ENCODE results near the gene IL15RA.
"Not testable (repeated sequence)": the region's sequence is repeated elsewhere in the genome, so short reads cannot be mapped to it uniquely, and the experiment has no call there.

The IL15RA gene

DNA sequence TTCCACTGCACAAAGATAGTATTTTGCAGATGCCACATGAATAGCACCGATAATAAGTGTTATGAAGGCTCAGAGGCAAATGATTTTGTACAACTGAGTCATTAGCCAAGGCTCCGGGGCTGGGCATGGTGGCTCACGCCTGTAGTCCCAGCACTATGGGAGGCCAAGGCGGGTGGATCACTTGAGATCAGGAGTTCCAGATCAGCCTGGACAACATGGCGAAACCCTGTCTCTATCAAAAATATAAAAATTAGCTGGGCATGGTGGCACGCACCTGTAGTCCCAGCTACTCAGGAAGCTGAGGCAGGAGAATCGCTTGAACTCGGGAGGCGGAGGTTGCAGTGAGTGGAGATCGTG lies 30.9 kb downstream of the IL15RA start:
- H3K9ac ChIP-seq (ENCODE audit: low read length); H3K23ac ChIP-seq (ENCODE audit: low read length); H3K27me3 ChIP-seq (ENCODE audit: insufficient read depth, low read length); H3K36me3 ChIP-seq (ENCODE audit: control insufficient read depth in 1 of 2, insufficient read depth in 2 of 2, low read length in 2 of 2); H3K14ac ChIP-seq (ENCODE audit: low read length); H3K79me2 ChIP-seq (ENCODE audit: control insufficient read depth, insufficient read depth, low read length, poor library complexity); H2BK12ac ChIP-seq (ENCODE audit: low read length); H3K27ac ChIP-seq (ENCODE audit: low read depth, low read length); DNase-seq; H4K91ac ChIP-seq (ENCODE audit: low read depth, low read length); H4K8ac ChIP-seq (ENCODE audit: low read depth, low read length); H3K4me3 ChIP-seq (ENCODE audit: low read depth, low read length); H3K79me1 ChIP-seq (ENCODE audit: low read length); H2BK120ac ChIP-seq (ENCODE audit: insufficient read depth, low read length, poor library complexity); H4K12ac ChIP-seq (ENCODE audit: low read depth, low read length); H3K4me2 ChIP-seq (ENCODE audit: low read length); H3K9me3 ChIP-seq (ENCODE audit: insufficient read depth, low read depth, low read length); H2AK5ac ChIP-seq (ENCODE audit: low read length); H3K4ac ChIP-seq (ENCODE audit: low read depth, low read length); H2AFZ ChIP-seq (ENCODE audit: insufficient read depth, low read length, poor library complexity); H3K18ac ChIP-seq (ENCODE audit: low read length); H2BK5ac ChIP-seq (ENCODE audit: low read depth, low read length, poor library complexity): not testable (repeated sequence)
- peaks cover 10 to 12% of the 10 kb centered on the region in 2 experiments for H3K4me1 ChIP-seq (ENCODE audit: control insufficient read depth in 1 of 2, insufficient read depth in 2 of 2, low read length in 2 of 2)
- WGBS (ENCODE audit: extremely low coverage, insufficient coverage, insufficient read length) = no CpG with 5 or more reads among the region's 10 CpGs

DNA sequence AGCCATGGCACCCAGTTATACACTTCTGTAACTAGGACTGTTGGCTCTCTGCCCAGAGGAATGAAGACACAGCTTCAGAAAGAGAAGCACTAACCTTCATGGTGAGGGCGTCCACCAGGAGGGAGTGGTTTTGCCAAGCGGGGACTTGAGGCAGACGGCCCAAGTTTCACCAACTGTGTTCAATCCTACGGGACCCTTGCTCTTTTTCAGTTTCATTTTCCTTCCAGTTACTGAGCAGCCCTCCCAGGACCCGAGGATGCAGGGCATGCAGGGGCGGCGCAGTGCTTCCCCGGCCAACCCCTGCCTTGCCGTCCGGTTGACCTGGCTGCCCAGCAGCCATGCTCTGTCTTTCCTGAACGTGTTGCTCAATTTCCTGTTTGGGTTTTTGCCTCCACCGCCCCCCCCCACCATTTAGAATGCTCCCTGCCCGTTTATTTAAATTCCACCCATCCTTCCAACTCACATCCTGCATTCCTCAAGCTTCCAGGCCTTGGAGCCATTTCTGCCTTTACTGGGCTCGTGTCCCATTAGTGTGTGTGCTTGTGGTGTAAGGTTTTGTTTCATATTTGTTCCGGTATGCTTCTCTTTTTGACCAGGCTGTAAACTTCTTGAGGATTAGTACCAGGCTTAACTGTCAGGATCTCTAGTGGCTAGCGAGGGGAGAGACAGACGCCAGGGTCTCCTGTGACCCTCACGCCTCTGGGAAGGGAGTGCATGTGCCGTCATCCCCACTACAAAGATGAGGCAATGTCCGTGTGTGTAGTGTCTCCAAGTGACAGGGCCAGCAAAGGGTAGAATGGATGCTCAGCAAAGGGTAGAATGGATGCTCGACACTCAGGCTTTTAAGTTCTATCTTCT lies 31.6 kb downstream of the IL15RA start:
- Histone ChIP-seq H3K4ac (ENCODE audit: low read depth, low read length) (no peak overlapping the region), H2AK5ac (ENCODE audit: low read length) (no peak overlapping the region), H3K4me2 (ENCODE audit: low read length) (peak overlapping the region; percentile 13), H3K4me3 (ENCODE audit: low read depth, low read length) (no peak overlapping the region), H3K14ac (ENCODE audit: low read length) (no peak overlapping the region), H4K12ac (ENCODE audit: low read depth, low read length) (peak overlapping the region; percentile 36), H3K18ac (ENCODE audit: low read length) (no peak overlapping the region), H3K9ac (ENCODE audit: low read length) (no peak overlapping the region), H3K9me3 (ENCODE audit: insufficient read depth, low read depth, low read length) (peaks cover 2% of the 10 kb centered on the region), H2BK5ac (ENCODE audit: low read depth, low read length, poor library complexity) (no peak overlapping the region), H3K79me1 (ENCODE audit: low read length) (peaks cover 5% of the 10 kb centered on the region), H2BK12ac (ENCODE audit: low read length) (peak overlapping the region; percentile 11), H3K27me3 (ENCODE audit: insufficient read depth, low read length) (no peaks in the 10 kb centered on the region), H2BK120ac (ENCODE audit: insufficient read depth, low read length, poor library complexity) (peak overlapping the region; percentile 36), H3K27ac (ENCODE audit: low read depth, low read length) (no peak overlapping the region), H3K4me1 (ENCODE audit: control insufficient read depth in 1 of 2, insufficient read depth in 2 of 2, low read length in 2 of 2) (peaks cover 10 to 12% of the 10 kb centered on the region in 2 experiments), H4K8ac (ENCODE audit: low read depth, low read length) (peak overlapping the region; percentile 92), H3K23ac (ENCODE audit: low read length) (no peak overlapping the region), H3K36me3 (ENCODE audit: control insufficient read depth in 1 of 2, insufficient read depth in 2 of 2, low read length in 2 of 2) (no peaks in the 10 kb centered on the region), H4K91ac (ENCODE audit: low read depth, low read length) (peak overlapping the region; percentile 54), H3K79me2 (ENCODE audit: control insufficient read depth, insufficient read depth, low read length, poor library complexity) (no peaks in the 10 kb centered on the region), H2AFZ (ENCODE audit: insufficient read depth, low read length, poor library complexity) (no peak overlapping the region)
- peak in 1 of 2 donors; percentile 20 for DNase-seq
- WGBS (ENCODE audit: extremely low coverage, insufficient coverage, insufficient read length) = no CpG with 5 or more reads among the region's 21 CpGs

DNA sequence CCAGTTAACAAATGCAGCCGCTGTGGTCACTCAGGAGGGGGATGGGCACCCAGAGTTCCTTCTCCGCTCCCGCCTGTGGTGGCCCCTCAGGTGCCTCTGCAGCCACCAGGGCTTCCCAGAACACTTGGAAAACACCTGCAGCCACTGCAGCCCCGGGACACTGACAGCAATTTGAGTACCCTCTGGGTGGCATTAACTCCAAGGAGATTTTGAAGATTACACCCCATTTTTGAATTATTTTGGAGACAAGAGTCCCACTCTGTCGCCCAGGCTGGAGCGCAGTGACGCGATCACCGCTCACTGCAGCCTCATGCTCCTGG lies 32.2 kb downstream of the IL15RA start:
- Histone ChIP-seq H3K27ac (ENCODE audit: low read depth, low read length) (no peak overlapping the region), H3K4me3 (ENCODE audit: low read depth, low read length) (no peak overlapping the region), H3K79me2 (ENCODE audit: control insufficient read depth, insufficient read depth, low read length, poor library complexity) (no peaks in the 10 kb centered on the region), H3K4me1 (ENCODE audit: control insufficient read depth in 1 of 2, insufficient read depth in 2 of 2, low read length in 2 of 2) (peaks cover 10 to 12% of the 10 kb centered on the region in 2 experiments), H3K4ac (ENCODE audit: low read depth, low read length) (no peak overlapping the region), H3K14ac (ENCODE audit: low read length) (no peak overlapping the region), H2BK12ac (ENCODE audit: low read length) (no peak overlapping the region), H3K23ac (ENCODE audit: low read length) (no peak overlapping the region), H4K91ac (ENCODE audit: low read depth, low read length) (peak overlapping the region; percentile 50), H3K79me1 (ENCODE audit: low read length) (peaks cover 5% of the 10 kb centered on the region), H3K9me3 (ENCODE audit: insufficient read depth, low read depth, low read length) (peaks cover 3% of the 10 kb centered on the region), H2AFZ (ENCODE audit: insufficient read depth, low read length, poor library complexity) (no peak overlapping the region), H2BK120ac (ENCODE audit: insufficient read depth, low read length, poor library complexity) (no peak overlapping the region), H2BK5ac (ENCODE audit: low read depth, low read length, poor library complexity) (no peak overlapping the region), H3K9ac (ENCODE audit: low read length) (no peak overlapping the region), H3K18ac (ENCODE audit: low read length) (no peak overlapping the region), H3K27me3 (ENCODE audit: insufficient read depth, low read length) (no peaks in the 10 kb centered on the region), H4K12ac (ENCODE audit: low read depth, low read length) (peak overlapping the region; percentile 36), H3K4me2 (ENCODE audit: low read length) (no peak overlapping the region), H4K8ac (ENCODE audit: low read depth, low read length) (peak overlapping the region; percentile 92), H3K36me3 (ENCODE audit: control insufficient read depth in 1 of 2, insufficient read depth in 2 of 2, low read length in 2 of 2) (no peaks in the 10 kb centered on the region), H2AK5ac (ENCODE audit: low read length) (no peak overlapping the region)
- DNase-seq = no peak
- no CpG with 5 or more reads among the region's 9 CpGs for WGBS (ENCODE audit: extremely low coverage, insufficient coverage, insufficient read length)

DNA sequence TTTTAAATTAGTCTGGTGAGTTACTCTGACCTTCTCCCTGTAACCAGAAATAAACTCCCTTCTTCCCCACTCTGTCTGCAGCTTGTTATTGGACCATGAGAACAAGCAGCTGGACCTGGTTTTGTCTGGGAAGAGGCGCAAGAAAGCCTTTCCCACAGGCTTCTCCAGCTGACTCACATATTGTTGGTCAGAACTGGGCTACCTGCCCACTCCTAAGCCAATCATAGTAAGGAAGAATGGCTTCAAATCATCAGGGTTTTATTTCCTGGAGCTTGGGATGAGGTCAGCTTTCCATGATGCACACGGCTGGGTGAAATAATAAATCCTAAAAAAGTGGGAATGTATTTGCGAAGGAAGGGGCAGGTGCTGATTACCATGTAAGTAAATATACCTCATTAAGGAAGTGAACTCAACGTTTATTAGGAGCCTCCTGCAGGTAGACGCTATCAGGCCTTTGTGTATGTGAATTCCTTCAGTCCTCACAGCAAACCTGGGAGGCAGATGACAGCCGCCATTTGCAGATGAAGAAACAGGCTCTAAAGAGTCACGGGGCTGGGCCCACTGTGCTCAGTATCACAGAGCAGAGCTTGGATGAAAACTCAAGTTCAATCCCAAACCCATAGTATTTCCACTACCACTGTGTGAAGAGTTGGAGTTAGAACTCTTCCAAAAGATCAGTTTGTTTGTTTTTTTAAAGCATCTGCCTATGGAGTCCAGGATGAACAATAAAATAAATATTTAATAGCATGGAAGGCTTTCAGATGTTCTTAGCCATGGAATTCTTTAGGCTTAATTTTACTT lies 32.8 kb downstream of the IL15RA start:
- H2BK12ac ChIP-seq (ENCODE audit: low read length) = no peak overlapping the region
- no peak overlapping the region for H2BK120ac ChIP-seq (ENCODE audit: insufficient read depth, low read length, poor library complexity)
- H4K91ac ChIP-seq (ENCODE audit: low read depth, low read length) = no peak overlapping the region
- H3K9ac ChIP-seq (ENCODE audit: low read length) = no peak overlapping the region
- H3K9me3 ChIP-seq (ENCODE audit: insufficient read depth, low read depth, low read length) = peaks cover 3% of the 10 kb centered on the region
- H3K4me2 ChIP-seq (ENCODE audit: low read length) = no peak overlapping the region
- H3K4me3 ChIP-seq (ENCODE audit: low read depth, low read length) = no peak overlapping the region
- H3K27me3 ChIP-seq (ENCODE audit: insufficient read depth, low read length) = no peaks in the 10 kb centered on the region
- H3K36me3 ChIP-seq (ENCODE audit: control insufficient read depth in 1 of 2, insufficient read depth in 2 of 2, low read length in 2 of 2) = no peaks in the 10 kb centered on the region
- no peak overlapping the region for H3K4ac ChIP-seq (ENCODE audit: low read depth, low read length)
- no peak overlapping the region for H3K27ac ChIP-seq (ENCODE audit: low read depth, low read length)
- peaks cover 5% of the 10 kb centered on the region for H3K79me1 ChIP-seq (ENCODE audit: low read length)
- no peak overlapping the region for H2AFZ ChIP-seq (ENCODE audit: insufficient read depth, low read length, poor library complexity)
- no peak overlapping the region for H3K18ac ChIP-seq (ENCODE audit: low read length)
- H4K8ac ChIP-seq (ENCODE audit: low read depth, low read length) = no peak overlapping the region
- no peak overlapping the region for H2AK5ac ChIP-seq (ENCODE audit: low read length)
- H3K79me2 ChIP-seq (ENCODE audit: control insufficient read depth, insufficient read depth, low read length, poor library complexity) = no peaks in the 10 kb centered on the region
- peaks cover 10 to 12% of the 10 kb centered on the region in 2 experiments for H3K4me1 ChIP-seq (ENCODE audit: control insufficient read depth in 1 of 2, insufficient read depth in 2 of 2, low read length in 2 of 2)
- WGBS (ENCODE audit: extremely low coverage, insufficient coverage, insufficient read length) = no CpG with 5 or more reads among the region's 7 CpGs
- no peak overlapping the region for H3K14ac ChIP-seq (ENCODE audit: low read length)
- no peak overlapping the region for H3K23ac ChIP-seq (ENCODE audit: low read length)
- H4K12ac ChIP-seq (ENCODE audit: low read depth, low read length) = no peak overlapping the region
- H2BK5ac ChIP-seq (ENCODE audit: low read depth, low read length, poor library complexity) = no peak overlapping the region
- DNase-seq = no peak

Measured in trophoblast cell (in vitro differentiated cells and primary cell).